HL-60 (cell line): ENCODE measurements around the gene CFAP45.

Source experiments
- DNase-seq, 2 experiments: peaks; one replicate each; pipeline ENCODE4 v3.0.0-alpha.2; 2010 to 2020; ENCODE audit warnings: low read depth in 1 of 2, low spot score in 1 of 2
- H3K27ac ChIP-seq: fragments of 250-450 bp; sonication (Bioruptor Pico); replicated peaks from 2 replicates; pipeline ENCODE4 v1.5.1; 2020; ENCODE audit warnings: mild to moderate bottlenecking, moderate library complexity
- H3K27me3 ChIP-seq: fragments of 250-450 bp; sonication (Bioruptor Pico); 2 replicates; pipeline ENCODE4 v1.5.1; 2021; ENCODE audit warnings: mild to moderate bottlenecking, moderate library complexity; ENCODE audit not compliant: insufficient read depth, poor library complexity, severe bottlenecking
- H3K4me3 ChIP-seq: replicated peaks from 2 replicates; pipeline ENCODE4 v1.5.1; 2011; ENCODE audit warnings: mild to moderate bottlenecking, control low read depth, low read length; ENCODE audit not compliant: insufficient read depth
- CTCF ChIP-seq: IDR thresholded peaks from one replicate; pipeline ENCODE4 v1.5.1; 2011; ENCODE audit warnings: low read length, control low read depth, inconsistent platforms; ENCODE audit not compliant: insufficient read depth
- GABPA ChIP-seq: IDR thresholded peaks from 2 replicates; pipeline ENCODE4 v1.6.1; 2012; ENCODE audit warnings: low read depth
- POLR2AphosphoS5 ChIP-seq: IDR thresholded peaks from 2 replicates; pipeline ENCODE4 v1.6.1; 2012; ENCODE audit warnings: low read depth
- REST ChIP-seq: IDR thresholded peaks from 2 replicates; pipeline ENCODE4 v1.6.1; 2012; ENCODE audit warnings: low read depth; ENCODE audit not compliant: insufficient replicate concordance
- SPI1 ChIP-seq: IDR thresholded peaks from 2 replicates; pipeline ENCODE4 v1.6.1; 2012; ENCODE audit warnings: low read depth, mild to moderate bottlenecking, borderline replicate concordance

The CFAP45 gene

DNA sequence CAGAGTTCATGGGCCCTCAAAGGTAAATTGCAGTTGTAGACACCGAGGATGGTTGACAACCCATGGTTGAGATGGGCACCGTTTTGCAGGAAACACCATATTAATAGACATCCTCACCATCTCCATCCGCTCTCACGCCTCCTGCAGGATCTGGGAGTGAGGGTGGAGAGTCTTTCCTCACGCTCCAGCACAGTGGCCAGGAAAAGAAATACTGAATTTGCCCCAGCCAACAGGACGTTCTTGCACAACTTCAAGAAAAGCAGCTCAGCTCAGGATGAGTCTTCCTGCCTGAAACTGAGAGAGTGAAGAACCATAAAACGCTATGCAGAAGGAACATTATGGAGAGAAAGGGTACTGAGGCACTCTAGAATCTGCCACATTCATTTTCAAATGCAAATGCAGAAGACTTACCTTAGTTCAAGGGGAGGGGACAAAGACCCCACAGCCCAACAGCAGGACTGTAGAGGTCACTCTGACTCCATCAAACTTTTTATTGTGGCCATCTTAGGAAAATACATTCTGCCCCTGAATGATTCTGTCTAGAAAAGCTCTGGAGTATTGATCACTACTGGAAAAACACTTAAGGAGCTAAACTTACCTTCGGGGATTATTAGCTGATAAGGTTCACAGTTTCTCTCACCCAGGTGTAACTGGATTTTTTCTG is 64.0 kb downstream of the CFAP45 start:
- DNase-seq = no peak
- H3K27ac ChIP-seq = no peak overlapping the region
- H3K4me3 ChIP-seq = no peak overlapping the region
- no peaks in the 10 kb centered on the region for H3K27me3 ChIP-seq
- no peak for TF ChIP-seq CTCF
- TF ChIP-seq SPI1 = no peak
- no peak for TF ChIP-seq REST
- TF ChIP-seq POLR2AphosphoS5 = no peak

- no peak for DNase-seq
- TF ChIP-seq POLR2AphosphoS5 = no peak
- no peak for TF ChIP-seq GABPA
- no peak for TF ChIP-seq CTCF
- TF ChIP-seq SPI1 = no peak
- no peak for TF ChIP-seq REST
- Histone ChIP-seq H3K27me3 (no peaks in the 10 kb centered on the region), H3K27ac (no peak overlapping the region), H3K4me3 (no peak overlapping the region)
Measured at GRCh38 chr1:159835356-159835755, 64.6 kb downstream of the CFAP45 start.

DNA sequence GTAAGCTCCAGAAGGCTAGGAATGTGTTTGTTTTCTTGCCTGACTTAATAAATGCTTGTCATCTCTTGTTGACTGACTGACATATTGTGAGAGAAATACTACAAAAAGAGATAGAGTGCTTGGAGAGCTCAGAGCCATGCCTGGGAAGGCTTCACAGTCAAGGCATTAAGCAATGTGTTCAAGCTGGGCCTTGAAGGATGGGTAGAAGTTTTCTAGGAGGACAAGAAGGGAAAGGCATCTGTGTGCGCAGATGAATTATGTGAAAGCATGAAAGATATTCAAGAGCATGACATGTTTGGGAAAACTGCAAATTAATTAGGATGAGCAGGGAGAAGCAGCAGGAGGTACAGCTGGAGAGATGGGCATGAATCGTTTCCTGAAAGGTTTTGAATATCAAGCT is 67.7 kb downstream of the CFAP45 start:
- TF ChIP-seq CTCF (no peak), REST (no peak), POLR2AphosphoS5 (no peak), GABPA (no peak), SPI1 (no peak)
- no peak overlapping the region for H3K27ac ChIP-seq
- DNase-seq = no peak
- H3K27me3 ChIP-seq = no peaks in the 10 kb centered on the region
- no peak overlapping the region for H3K4me3 ChIP-seq
